SIG-M5 treated with dmso at 0.1 percent for 504 hours (cell line): ENCODE results near the gene TBX2.
"Not testable (repeated sequence)": the region's sequence is repeated elsewhere in the genome, so short reads cannot be mapped to it uniquely, and the experiment has no call there.

Experiments used
- DNase-seq: peaks from one replicate; lab custom pipeline; 2025; ENCODE audit not compliant: unreplicated experiment; lab: John Stamatoyannopoulos, UW

Gene TBX2

GRCh38 chr17:61427567-61427966 is 27.9 kb downstream of the TBX2 start:
- no peak for DNase-seq

GRCh38 chr17:61429274-61429673 is 29.6 kb downstream of the TBX2 start:
- no peak for DNase-seq

- DNase-seq, result not testable (repeated sequence)
Observed at GRCh38 chr17:61429831-61430230, 30.2 kb downstream of the TBX2 start.

- DNase-seq, result peak; percentile 58
Observed at GRCh38 chr17:61431594-61432311, 32.1 kb downstream of the TBX2 start.

GRCh38 chr17:61436273-61436672 is 36.6 kb downstream of the TBX2 start:
- DNase-seq, result no peak

GRCh38 chr17:61436995-61437704 is 37.5 kb downstream of the TBX2 start:
- DNase-seq, result no peak

GRCh38 chr17:61440697-61441096 is 41.1 kb downstream of the TBX2 start:
- DNase-seq, result no peak

GRCh38 chr17:61441507-61441906 is 41.9 kb downstream of the TBX2 start:
- not testable (repeated sequence) for DNase-seq

- no peak for DNase-seq
Observed at GRCh38 chr17:61442136-61442775, 42.6 kb downstream of the TBX2 start.

- DNase-seq, result no peak
Observed at GRCh38 chr17:61442878-61443474, 43.3 kb downstream of the TBX2 start.

GRCh38 chr17:61443475-61443882 is 43.8 kb downstream of the TBX2 start:
- DNase-seq, result no peak

- DNase-seq, result no peak
Observed at GRCh38 chr17:61444075-61444474, 44.4 kb downstream of the TBX2 start.

- peak; percentile 65 for DNase-seq
Observed at GRCh38 chr17:61444831-61445230, 45.2 kb downstream of the TBX2 start.

GRCh38 chr17:61447358-61447757 is 47.7 kb downstream of the TBX2 start:
- DNase-seq, result no peak

- no peak for DNase-seq
Observed at GRCh38 chr17:61448042-61448441, 48.4 kb downstream of the TBX2 start.

- DNase-seq, result not testable (repeated sequence)
Observed at GRCh38 chr17:61449140-61449539, 49.5 kb downstream of the TBX2 start.

- DNase-seq, result peak; percentile 99
Observed at GRCh38 chr17:61449707-61450640, 50.3 kb downstream of the TBX2 start.

GRCh38 chr17:61450641-61451537 is 51.2 kb downstream of the TBX2 start:
- no peak for DNase-seq

- DNase-seq, result no peak
Observed at GRCh38 chr17:61451538-61452300, 52.1 kb downstream of the TBX2 start.
